ENCODE results near the gene FHAD1.

The FHAD1 gene

DNA sequence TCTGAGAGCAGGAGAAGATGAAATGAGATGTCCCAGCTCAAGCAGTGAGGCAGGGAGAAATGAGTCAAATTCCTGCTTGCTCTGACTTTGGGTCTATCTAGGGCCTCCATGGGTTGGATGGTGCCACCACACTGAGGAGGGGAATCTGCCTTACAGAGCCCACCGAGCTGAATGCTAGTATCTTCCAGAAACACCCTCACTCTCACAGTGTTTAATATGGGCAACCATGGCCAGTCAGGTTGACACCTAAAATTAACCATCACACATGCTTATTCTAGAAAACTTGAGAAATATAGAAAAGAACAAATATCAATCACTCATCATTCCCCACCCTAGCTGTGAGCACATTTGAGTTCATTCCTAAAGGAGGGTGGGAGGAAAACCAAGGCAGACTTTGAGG lies 29.4 kb upstream of the FHAD1 start:
- no peaks in the 10 kb centered on the region for H3K79me2 ChIP-seq
- no peaks in the 10 kb centered on the region for H3K4me1 ChIP-seq

DNA sequence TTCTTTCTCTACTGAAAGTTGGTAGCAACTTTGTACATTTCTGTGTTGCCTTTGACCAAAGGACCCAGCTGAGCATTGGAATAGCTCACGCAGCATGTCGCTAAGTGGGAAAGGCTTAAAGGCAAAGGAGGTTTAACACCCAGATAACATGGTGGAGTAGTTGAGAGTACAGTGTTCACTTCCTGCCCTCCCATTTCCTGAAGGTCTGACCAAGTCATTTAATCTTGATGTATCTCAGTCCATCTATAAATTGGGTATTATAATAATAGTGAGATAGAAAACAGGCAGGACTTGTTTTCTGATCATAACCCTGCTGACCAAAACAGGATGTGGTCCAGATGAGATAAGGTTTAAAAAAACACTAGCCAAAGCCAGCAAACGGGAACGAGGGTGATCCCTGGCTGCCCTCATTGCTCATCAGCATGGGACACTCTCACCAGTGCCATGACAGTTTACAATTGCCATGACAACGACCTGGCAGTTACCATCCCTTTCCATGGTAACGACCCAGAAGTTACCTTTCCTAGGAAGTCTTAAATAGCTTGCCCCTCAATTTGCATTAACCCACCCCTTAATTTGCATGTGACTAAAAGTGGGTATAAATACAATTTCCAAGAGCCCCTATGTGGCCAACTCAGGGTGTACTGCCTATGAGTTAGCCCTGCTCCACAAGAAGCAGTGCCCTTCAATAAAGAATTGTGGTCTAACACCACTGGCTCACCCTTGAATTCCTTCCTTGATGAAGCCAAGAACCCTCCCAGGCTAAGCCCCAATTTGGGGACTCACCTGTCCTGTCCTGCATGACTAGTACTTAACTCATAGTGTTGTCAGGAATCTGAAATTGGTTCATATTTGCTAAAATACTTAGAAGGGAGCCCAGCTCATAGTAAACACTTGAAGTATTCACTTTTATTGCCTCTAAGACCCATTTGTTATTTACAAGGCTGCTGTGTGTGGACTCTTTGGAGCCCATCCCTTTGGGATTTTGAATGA lies 28.4 kb upstream of the FHAD1 start:
- no peaks in the 10 kb centered on the region for H3K27me3 ChIP-seq (ENCODE audit: control insufficient read depth, insufficient read depth, low read length)
- TF ChIP-seq, protein P1, sequence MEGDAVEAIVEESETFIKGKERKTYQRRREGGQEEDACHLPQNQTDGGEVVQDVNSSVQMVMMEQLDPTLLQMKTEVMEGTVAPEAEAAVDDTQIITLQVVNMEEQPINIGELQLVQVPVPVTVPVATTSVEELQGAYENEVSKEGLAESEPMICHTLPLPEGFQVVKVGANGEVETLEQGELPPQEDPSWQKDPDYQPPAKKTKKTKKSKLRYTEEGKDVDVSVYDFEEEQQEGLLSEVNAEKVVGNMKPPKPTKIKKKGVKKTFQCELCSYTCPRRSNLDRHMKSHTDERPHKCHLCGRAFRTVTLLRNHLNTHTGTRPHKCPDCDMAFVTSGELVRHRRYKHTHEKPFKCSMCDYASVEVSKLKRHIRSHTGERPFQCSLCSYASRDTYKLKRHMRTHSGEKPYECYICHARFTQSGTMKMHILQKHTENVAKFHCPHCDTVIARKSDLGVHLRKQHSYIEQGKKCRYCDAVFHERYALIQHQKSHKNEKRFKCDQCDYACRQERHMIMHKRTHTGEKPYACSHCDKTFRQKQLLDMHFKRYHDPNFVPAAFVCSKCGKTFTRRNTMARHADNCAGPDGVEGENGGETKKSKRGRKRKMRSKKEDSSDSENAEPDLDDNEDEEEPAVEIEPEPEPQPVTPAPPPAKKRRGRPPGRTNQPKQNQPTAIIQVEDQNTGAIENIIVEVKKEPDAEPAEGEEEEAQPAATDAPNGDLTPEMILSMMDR (IDR thresholded peaks at IDR 0.05), result no peak
- no peak overlapping the region for H3K27ac ChIP-seq
- H3K9ac ChIP-seq, result no peak overlapping the region
- no peak overlapping the region for H2AFZ ChIP-seq
- no peaks in the 10 kb centered on the region for H3K9me3 ChIP-seq (ENCODE audit: control insufficient read depth, low read length)
- no peak overlapping the region for H3K4me2 ChIP-seq (ENCODE audit: low read length)
- no peaks in the 10 kb centered on the region for H3K4me1 ChIP-seq
- H3K4me3 ChIP-seq (ENCODE audit: low read depth, low read length), result no peak overlapping the region
- no peaks in the 10 kb centered on the region for H3K79me2 ChIP-seq
- H3K36me3 ChIP-seq (ENCODE audit: control insufficient read depth, insufficient read depth, low read length), result no peaks in the 10 kb centered on the region

More for the DNA sequence above, 29.4 kb upstream of the FHAD1 start:
- no peak overlapping the region for H3K4me2 ChIP-seq (ENCODE audit: low read length)
- H3K9ac ChIP-seq, result no peak overlapping the region
- TF ChIP-seq, protein P1 (IDR thresholded peaks at IDR 0.05), result no peak
- H3K9me3 ChIP-seq (ENCODE audit: control insufficient read depth, low read length), result no peaks in the 10 kb centered on the region
- no peaks in the 10 kb centered on the region for H3K27me3 ChIP-seq (ENCODE audit: control insufficient read depth, insufficient read depth, low read length)
- H3K27ac ChIP-seq, result no peak overlapping the region
- H3K36me3 ChIP-seq (ENCODE audit: control insufficient read depth, insufficient read depth, low read length), result no peaks in the 10 kb centered on the region
- no peak overlapping the region for H3K4me3 ChIP-seq (ENCODE audit: low read depth, low read length)
- no peak overlapping the region for H2AFZ ChIP-seq

DNA sequence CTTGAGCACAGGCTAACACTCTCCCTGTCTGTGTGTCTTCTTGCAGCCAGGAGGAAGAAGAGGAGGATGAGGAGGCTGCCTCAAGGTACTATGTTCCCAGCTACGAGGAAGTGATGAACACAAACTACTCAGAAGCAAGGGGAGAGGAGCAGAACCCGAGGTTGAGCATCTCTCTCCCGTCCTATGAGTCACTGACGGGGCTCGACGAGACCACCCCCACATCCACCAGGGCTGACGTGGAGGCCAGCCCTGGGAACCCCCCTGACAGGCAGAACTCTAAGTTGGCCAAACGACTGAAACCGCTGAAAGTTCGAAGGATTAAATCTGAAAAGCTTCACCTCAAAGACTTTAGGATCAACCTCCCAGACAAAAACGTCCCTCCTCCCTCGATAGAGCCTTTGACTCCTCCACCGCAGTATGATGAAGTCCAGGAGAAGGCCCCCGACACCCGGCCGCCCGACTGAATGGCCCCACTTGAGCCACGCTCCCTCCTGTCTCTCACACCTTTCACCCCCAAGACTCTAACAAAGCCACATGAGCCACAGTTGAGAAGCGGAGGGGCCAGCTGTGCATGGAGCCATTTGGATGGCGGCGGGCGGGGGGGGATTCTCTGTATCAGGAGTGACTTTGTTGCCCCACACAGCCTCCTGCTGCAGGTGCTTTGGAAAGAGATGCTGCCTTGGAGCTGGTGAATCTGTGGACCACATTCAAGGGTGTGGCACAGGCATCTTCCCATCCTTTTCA lies 27.6 kb upstream of the FHAD1 start:
- TF ChIP-seq, protein P1 (IDR thresholded peaks at IDR 0.05), result no peak
- H3K9me3 ChIP-seq (ENCODE audit: control insufficient read depth, low read length), result no peaks in the 10 kb centered on the region
- H3K9ac ChIP-seq, result no peak overlapping the region
- no peak overlapping the region for H3K27ac ChIP-seq
- H2AFZ ChIP-seq, result no peak overlapping the region
- H3K4me3 ChIP-seq (ENCODE audit: low read depth, low read length), result no peak overlapping the region
- H3K4me1 ChIP-seq, result no peaks in the 10 kb centered on the region
- no peaks in the 10 kb centered on the region for H3K27me3 ChIP-seq (ENCODE audit: control insufficient read depth, insufficient read depth, low read length)
- no peaks in the 10 kb centered on the region for H3K36me3 ChIP-seq (ENCODE audit: control insufficient read depth, insufficient read depth, low read length)
- no peak overlapping the region for H3K4me2 ChIP-seq (ENCODE audit: low read length)
- H3K79me2 ChIP-seq, result no peaks in the 10 kb centered on the region

DNA sequence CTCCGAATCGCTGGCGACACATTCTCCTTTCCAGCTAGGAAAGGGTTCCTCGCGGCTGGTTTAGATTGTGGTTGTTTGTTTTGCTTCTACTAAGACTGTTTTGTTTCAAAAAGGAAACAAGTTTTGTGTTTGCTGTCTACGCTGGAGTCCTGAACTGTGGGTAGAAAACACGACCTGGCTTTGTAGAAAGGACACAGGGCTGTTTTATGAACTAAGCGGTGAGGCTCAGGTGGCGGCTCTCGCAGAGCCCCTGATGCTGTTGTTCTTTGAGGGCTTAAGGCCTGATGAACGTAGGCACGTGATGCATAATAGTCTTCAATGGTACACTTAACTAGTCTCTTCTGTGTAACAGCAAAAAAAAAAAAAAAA lies 27.0 kb upstream of the FHAD1 start:
- no peaks in the 10 kb centered on the region for H3K4me1 ChIP-seq
- no peaks in the 10 kb centered on the region for H3K79me2 ChIP-seq
- TF ChIP-seq, protein P1 (IDR thresholded peaks at IDR 0.05), result no peak
- H3K9me3 ChIP-seq (ENCODE audit: control insufficient read depth, low read length), result no peaks in the 10 kb centered on the region
- no peaks in the 10 kb centered on the region for H3K36me3 ChIP-seq (ENCODE audit: control insufficient read depth, insufficient read depth, low read length)
- no peak overlapping the region for H3K9ac ChIP-seq
- H2AFZ ChIP-seq, result no peak overlapping the region
- H3K4me3 ChIP-seq (ENCODE audit: low read depth, low read length), result no peak overlapping the region
- H3K4me2 ChIP-seq (ENCODE audit: low read length), result no peak overlapping the region
- no peaks in the 10 kb centered on the region for H3K27me3 ChIP-seq (ENCODE audit: control insufficient read depth, insufficient read depth, low read length)
- H3K27ac ChIP-seq, result no peak overlapping the region

Measured in parathyroid adenoma (tissue), 2 donors.